Lung (tissue), 12 donors: Measurements from ENCODE around the gene POC1A. TPM values are rescaled to one million over a fixed set of nuclear protein-coding genes. Genes with fewer than 3 reads are reported as not detected.

Experiments used
- ATAC-seq: fragments of 200-7000 bp; cut with Tn5 transposase; one replicate; pipeline ENCODE4 v1.9.1; 2020; ENCODE audit warnings: moderate number of reproducible peaks; ENCODE audit not compliant: insufficient read depth, low FRiP score
- DNase-seq, 3 donors: peaks; one replicate each; pipeline ENCODE4 v3.0.0-alpha.2; 2013 to 2017
- H3K27ac ChIP-seq, 2 donors: one replicate each; pipeline ENCODE4 v1.5.1; 2013; ENCODE audit warnings: mild to moderate bottlenecking in 2 of 2, moderate library complexity in 2 of 2, control low read depth in 1 of 2, inconsistent platforms in 1 of 2, low read depth in 1 of 2, low read length in 1 of 2
- H3K27me3 ChIP-seq, 3 donors: one replicate each; pipeline ENCODE4 v1.5.1; 2013; ENCODE audit warnings: low read length in 2 of 3; ENCODE audit not compliant: control insufficient read depth in 3 of 3, insufficient read depth in 3 of 3
- H3K36me3 ChIP-seq, 4 donors: one replicate each; pipeline ENCODE4 v1.5.1; 2013; ENCODE audit warnings: low read length in 4 of 4, mild to moderate bottlenecking in 1 of 4, moderate library complexity in 1 of 4; ENCODE audit not compliant: control insufficient read depth in 4 of 4, insufficient read depth in 4 of 4
- H3K4me1 ChIP-seq, 5 donors: one replicate each; pipeline ENCODE4 v1.5.1; 2013; ENCODE audit warnings: low read length in 5 of 5, mild to moderate bottlenecking in 2 of 5, moderate library complexity in 1 of 5; ENCODE audit not compliant: control insufficient read depth in 5 of 5, insufficient read depth in 5 of 5
- H3K4me3 ChIP-seq: one replicate; pipeline ENCODE4 v1.5.1; 2013; ENCODE audit warnings: mild to moderate bottlenecking, control low read depth, moderate library complexity
- H3K9ac ChIP-seq, 2 donors: one replicate each; pipeline ENCODE4 v1.5.1; 2013; ENCODE audit warnings: low read length in 2 of 2, control low read depth in 1 of 2; ENCODE audit not compliant: insufficient read depth in 1 of 2
- H3K9me3 ChIP-seq, 4 donors: one replicate each; pipeline ENCODE4 v1.5.1; 2013; ENCODE audit warnings: low read length in 3 of 4, mild to moderate bottlenecking in 1 of 4, moderate library complexity in 1 of 4; ENCODE audit not compliant: control insufficient read depth in 4 of 4, insufficient read depth in 3 of 4
- WGBS, 2 donors: extraction: QIAGEN DNeasy Blood & Tissue Kit; methylation state at CpG; one replicate each; pipeline ENCODE4 v1.1.7; 2013; 5-methylcytosine and 5-hydroxymethylcytosine counted together
- polyA plus RNA-seq, 2 donors: library from polyadenylated mRNA; stranded (reverse); fragments of 200-250 nt; gene quantifications; one replicate each; pipeline ENCODE4 v1.2.1, GENCODE V29; 2013
- total RNA-seq, 2 donors: library from RNA; depleted of rRNA in 1 of 2; stranded (reverse); fragments of >200 nt in 1 of 2; gene quantifications; one replicate each; pipeline ENCODE4 v1.2.1, GENCODE V29; 2014 to 2021
- TF ChIP-seq, protein P1 (sequence below): IDR thresholded peaks from 2 replicates; pipeline ENCODE4 v1.5.1; 2012; ENCODE audit warnings: mild to moderate bottlenecking; ENCODE audit errors: control extremely low read depth, extremely low read depth
- donor health status: control.
- donor health status: control.
- donor health status: Bipolar disorder and iron deficiency.
- donor health status: healthy.
- donor health status: DM: yes; HTN: yes; CAD: no.

Gene POC1A
- total and polyA plus RNA-seq, 4 donors: 2.3 to 5.4 (median 4.0) TPM

DNA sequence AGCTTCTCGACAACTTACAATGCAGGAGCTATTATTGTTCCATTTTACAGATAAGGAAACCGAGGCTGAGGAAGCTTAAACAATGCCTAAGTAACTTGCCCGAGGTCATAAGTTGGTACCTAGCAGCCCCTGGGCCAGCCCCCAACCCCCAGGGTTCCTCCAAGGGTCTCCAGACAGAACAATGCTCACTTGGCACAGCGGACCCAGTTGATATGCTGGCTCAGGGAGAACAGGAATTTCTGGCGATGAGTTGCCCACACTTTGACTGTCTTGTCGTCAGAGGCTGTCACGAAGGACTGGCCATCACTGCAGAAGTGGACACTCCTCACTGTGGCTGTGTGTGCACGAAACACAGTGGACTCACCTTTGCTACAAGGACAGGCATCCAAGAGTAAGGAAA is 5.2 kb downstream of the POC1A start:
- Histone ChIP-seq H3K27me3 (no peaks in the 10 kb centered on the region), H3K27ac (no peak overlapping the region), H3K9me3 (no peaks in the 10 kb centered on the region), H3K4me1 (peaks cover 0 to 9% (median 5%) of the 10 kb centered on the region in 5 donors), H3K9ac (no peak overlapping the region), H3K4me3 (no peak overlapping the region), H3K36me3 (peaks cover 0 to 28% (median 4%) of the 10 kb centered on the region in 4 donors)
- no peak for ATAC-seq
- WGBS, 2 donors: 95 to 96% methylated on average over 8 of the region's 8 CpGs
- TF ChIP-seq, protein P1, sequence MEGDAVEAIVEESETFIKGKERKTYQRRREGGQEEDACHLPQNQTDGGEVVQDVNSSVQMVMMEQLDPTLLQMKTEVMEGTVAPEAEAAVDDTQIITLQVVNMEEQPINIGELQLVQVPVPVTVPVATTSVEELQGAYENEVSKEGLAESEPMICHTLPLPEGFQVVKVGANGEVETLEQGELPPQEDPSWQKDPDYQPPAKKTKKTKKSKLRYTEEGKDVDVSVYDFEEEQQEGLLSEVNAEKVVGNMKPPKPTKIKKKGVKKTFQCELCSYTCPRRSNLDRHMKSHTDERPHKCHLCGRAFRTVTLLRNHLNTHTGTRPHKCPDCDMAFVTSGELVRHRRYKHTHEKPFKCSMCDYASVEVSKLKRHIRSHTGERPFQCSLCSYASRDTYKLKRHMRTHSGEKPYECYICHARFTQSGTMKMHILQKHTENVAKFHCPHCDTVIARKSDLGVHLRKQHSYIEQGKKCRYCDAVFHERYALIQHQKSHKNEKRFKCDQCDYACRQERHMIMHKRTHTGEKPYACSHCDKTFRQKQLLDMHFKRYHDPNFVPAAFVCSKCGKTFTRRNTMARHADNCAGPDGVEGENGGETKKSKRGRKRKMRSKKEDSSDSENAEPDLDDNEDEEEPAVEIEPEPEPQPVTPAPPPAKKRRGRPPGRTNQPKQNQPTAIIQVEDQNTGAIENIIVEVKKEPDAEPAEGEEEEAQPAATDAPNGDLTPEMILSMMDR: no peak
- no peak for DNase-seq

DNA sequence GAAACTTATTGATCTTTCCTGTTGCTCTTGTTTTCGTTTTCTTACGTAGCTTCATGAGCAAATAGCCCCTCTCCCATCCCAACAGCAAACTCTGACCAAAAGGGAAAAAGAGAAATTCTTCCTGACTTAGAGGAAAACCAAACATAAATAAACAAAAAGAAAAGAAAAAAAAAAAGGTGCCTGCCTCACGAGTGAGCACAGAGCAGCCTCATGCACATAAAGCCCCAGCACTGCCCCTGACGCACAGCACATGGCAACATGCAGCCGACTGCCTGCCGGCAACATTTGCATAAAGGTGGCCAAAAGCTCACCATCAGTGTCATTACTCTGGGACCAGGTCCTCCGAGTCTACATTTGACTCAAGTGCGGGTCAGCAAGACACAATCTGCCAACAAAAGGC is 6.4 kb downstream of the POC1A start:
- Histone ChIP-seq H3K9me3 (no peaks in the 10 kb centered on the region), H3K27ac (no peak overlapping the region), H3K36me3 (peaks cover 0 to 28% (median 4%) of the 10 kb centered on the region in 4 donors), H3K27me3 (no peaks in the 10 kb centered on the region), H3K4me1 (peaks cover 0 to 1% (median 0%) of the 10 kb centered on the region in 5 donors), H3K4me3 (no peak overlapping the region), H3K9ac (no peak overlapping the region)
- TF ChIP-seq, protein P1: no peak
- 77 to 87% methylated on average over 8 of the region's 8 CpGs for WGBS, 2 donors
- DNase-seq (no peak), ATAC-seq (no peak)

DNA sequence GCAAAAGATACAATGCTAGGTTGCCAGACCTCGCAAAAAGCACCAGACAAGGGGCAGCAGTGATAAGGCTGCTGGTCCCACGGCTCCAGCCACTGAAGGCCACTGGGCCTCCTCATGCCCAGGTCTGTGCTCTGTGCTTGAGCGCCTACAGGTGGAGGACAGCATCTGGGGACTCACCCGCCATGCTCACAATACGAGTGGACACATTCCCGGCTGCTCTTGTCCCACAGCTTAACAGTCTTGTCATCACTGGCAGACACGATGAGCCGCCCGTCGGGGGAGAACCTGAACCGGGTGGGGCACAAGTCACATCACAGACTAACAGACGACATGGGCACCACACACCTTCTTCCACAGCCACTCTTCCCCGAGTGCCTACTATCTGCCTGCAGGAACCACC is 7.4 kb downstream of the POC1A start:
- Histone ChIP-seq H3K36me3 (peaks cover 0 to 28% (median 4%) of the 10 kb centered on the region in 4 donors), H3K4me3 (no peak overlapping the region), H3K9me3 (no peaks in the 10 kb centered on the region), H3K27ac (no peak overlapping the region), H3K4me1 (peaks cover 0 to 1% (median 0%) of the 10 kb centered on the region in 5 donors), H3K9ac (no peak overlapping the region), H3K27me3 (no peaks in the 10 kb centered on the region)
- TF ChIP-seq, protein P1: no peak
- ATAC-seq (no peak), DNase-seq (no peak)
- 94 to 96% methylated on average over 13 of the region's 13 CpGs for WGBS, 2 donors

GRCh38 chr3:52146189-52146588 is 8.0 kb downstream of the POC1A start:
- Histone ChIP-seq H3K36me3 (peaks cover 0 to 28% (median 4%) of the 10 kb centered on the region in 4 donors), H3K27ac (no peak overlapping the region), H3K4me1 (peaks cover 0 to 1% (median 0%) of the 10 kb centered on the region in 5 donors), H3K4me3 (no peak overlapping the region), H3K9ac (no peak overlapping the region), H3K27me3 (no peaks in the 10 kb centered on the region), H3K9me3 (no peaks in the 10 kb centered on the region)
- ATAC-seq: no peak
- 92 to 100% methylated on average over 1 of the region's 1 CpG for WGBS, 2 donors
- TF ChIP-seq, protein P1: no peak
- DNase-seq: no peak
